Endometrial microvascular endothelial cells (primary cell): ENCODE data around the gene GALNT7. TPM values are rescaled to one million over a fixed set of nuclear protein-coding genes. Genes with fewer than 3 reads are reported as not detected.
"Not testable (repeated sequence)": the region's sequence is repeated elsewhere in the genome, so short reads cannot be mapped to it uniquely, and the experiment has no call there.

Experiments
- in situ Hi-C: cut with HindIII; loops from 2 replicates; pipeline ENCODE4 v1.10.0; 2017; ENCODE audit warnings: low sequenced_read_pairs, low pct_unique_long_range_greater_than_20kb; ENCODE audit errors: inconsistent ontology term
- total RNA-seq: library from RNA; depleted of rRNA; stranded (reverse); fragments of >200 nt; gene quantifications from one replicate; pipeline ENCODE4 v1.2.3, GENCODE V29; 2015; ENCODE audit errors: inconsistent ontology term

Gene GALNT7
- 38.7 TPM for total RNA-seq

DNA sequence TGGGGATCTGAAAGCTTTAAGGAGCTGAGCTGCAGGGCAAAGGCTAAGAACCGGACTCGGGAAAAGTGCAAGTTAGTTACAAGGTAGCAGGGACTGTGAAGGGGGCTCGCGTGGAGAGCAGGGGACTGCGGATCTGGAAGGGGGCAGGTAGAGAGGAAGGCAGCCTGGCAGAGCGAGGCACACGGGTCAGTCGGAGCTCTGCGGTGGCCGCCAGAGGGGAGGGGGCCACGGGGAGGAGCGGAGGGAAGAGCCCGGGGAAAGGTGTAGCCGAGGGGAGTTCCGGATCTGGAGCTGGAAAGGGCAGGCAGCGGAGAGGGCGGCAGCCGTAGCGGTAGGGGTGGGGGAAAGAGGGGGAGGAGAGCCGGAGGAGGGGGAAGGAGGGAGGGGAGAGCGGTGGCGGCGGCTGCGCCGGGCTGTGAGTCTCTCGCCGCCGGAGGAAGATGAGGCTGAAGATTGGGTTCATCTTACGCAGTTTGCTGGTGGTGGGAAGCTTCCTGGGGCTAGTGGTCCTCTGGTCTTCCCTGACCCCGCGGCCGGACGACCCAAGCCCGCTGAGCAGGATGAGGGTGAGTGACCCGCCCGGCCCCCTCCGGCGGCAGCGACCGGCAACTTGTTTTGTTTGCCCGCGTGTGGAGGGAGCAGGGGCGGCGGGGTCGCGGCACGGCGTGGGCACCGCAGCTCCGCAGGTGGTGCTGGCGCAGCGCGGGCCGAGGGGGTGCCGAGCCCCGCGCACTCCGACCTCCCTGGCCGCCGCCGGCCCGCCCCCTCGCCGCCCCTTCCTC lies at the start of gene GALNT7:
Gene GALNT7 (plus strand): TSS at position 416 of the 782 bp plus-strand sequence. CDS start 25 bp downstream, at position 441.
- in situ Hi-C loops = no loop called here

DNA sequence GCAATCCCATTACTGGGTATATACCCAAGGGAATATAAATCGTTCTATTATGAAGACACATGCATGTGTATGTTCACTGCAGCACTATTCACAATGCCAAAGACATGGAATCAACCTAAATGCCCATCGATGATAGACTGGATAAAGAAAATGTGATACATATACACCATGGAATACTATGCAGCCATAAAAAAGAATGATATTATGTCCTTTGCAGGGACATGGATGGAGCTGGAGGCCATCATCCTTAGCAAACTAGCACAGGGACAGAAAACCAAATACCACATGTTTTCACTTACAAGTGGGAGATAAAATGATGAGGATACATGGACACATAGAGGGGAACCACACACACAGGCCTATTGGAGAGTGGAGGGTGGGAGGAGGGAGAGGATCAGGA lies 49.8 kb upstream of the GALNT7 start:
- in situ Hi-C loops = not testable (repeated sequence)

DNA sequence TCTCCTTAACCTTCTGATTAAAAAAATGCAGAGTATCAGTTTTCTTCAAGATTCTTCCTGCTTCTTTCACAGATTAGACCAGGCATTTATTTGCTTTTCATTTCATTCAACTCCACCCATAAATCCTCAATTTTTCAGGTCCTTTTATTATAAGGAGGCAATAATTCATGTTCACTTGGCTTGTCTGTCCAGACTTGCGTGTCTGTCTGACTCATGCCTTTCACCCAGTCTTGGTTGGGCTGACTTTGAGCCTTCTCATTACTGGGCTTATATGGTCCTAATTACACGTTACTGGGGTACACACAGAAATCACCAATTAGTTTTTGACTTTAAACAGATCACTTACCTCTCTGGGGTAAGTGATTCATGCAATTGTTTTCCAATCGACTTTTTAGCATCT lies 48.8 kb upstream of the GALNT7 start:
- in situ Hi-C loops = no loop called here

- in situ Hi-C loops = no loop called here
Observed at GRCh38 chr4:173121076-173121561, 47.5 kb upstream of the GALNT7 start.

DNA sequence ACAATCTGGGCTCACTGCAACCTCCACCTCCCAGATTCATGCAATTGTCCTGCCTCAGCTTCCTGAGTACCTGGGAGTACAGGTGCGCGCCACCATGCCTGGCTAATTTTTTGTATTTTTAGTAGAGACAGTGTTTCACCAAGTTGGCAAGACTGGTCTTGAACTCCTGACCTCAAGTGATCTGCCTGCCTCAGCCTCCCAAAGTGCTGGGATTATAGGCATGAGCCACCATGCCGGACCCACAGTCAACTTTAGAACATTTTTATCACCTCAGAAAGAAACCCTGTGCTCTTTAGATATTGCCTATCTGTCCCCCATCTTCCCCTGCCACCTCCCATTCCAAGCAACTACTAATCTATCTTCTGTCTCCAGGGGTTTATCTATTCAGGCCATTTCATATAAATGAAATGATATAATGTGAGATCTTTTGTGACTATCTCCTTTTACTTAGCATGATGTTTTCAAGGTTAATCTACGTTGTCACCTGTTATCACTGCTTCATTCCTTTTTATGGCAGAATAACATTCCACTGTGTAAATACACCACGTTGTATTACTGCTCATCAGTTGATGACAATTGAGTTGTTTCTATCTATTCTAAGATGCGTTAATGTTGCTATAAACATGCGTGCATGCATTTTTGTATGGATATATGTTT lies 44.3 kb upstream of the GALNT7 start:
- in situ Hi-C loops = no loop called here

DNA sequence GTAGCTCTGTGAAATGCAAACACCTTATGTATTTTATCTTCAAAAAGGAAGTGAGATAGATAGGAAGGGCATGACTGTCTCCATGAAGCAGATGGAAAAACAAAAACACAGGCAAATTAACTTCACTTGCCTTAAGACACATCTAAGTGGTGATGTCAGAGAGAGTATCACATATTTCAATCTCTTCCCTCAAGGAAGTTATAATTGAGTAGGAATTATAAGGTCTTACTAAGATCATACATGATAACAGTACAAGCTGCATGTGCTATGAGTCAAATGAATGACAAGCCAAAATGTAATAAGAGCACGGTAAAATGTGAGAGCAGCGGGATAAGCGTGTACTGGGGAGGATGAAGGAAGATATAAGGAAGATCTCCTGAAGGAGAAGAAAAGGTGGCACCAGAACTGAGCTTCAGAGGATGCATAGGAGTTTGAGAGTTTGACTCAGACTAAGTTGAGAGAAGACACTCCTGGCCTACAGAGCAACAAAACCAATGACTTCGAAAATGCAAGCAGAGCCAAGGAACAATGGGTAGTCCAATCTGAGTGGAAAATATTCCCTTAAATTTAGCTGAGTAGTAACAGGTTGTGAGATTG lies 43.3 kb upstream of the GALNT7 start:
- in situ Hi-C loops = no loop called here

GRCh38 chr4:173128199-173128890 lies 40.3 kb upstream of the GALNT7 start:
- in situ Hi-C loops = no loop called here

DNA sequence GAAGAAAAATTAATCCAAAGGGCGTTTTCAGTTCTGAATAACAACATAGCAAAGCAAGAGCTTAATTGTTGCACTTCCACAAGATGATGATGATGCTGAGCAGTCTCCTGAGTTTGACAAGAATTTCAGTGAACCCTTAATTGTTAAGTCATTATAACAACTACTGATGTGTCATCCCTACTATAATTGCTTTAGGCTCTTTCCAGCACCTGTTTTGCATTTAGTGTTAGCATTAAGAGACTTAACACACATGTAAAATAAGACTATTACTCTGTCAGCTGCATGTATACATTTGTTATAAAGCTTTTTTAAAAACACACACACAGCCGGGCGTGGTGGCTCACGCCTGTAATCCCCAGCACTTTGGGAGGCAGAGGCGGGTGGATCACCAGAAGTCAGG lies 37.9 kb upstream of the GALNT7 start:
- in situ Hi-C loops = no loop called here

- in situ Hi-C loops = no loop called here
Observed at GRCh38 chr4:173134426-173134825, 34.2 kb upstream of the GALNT7 start.

DNA sequence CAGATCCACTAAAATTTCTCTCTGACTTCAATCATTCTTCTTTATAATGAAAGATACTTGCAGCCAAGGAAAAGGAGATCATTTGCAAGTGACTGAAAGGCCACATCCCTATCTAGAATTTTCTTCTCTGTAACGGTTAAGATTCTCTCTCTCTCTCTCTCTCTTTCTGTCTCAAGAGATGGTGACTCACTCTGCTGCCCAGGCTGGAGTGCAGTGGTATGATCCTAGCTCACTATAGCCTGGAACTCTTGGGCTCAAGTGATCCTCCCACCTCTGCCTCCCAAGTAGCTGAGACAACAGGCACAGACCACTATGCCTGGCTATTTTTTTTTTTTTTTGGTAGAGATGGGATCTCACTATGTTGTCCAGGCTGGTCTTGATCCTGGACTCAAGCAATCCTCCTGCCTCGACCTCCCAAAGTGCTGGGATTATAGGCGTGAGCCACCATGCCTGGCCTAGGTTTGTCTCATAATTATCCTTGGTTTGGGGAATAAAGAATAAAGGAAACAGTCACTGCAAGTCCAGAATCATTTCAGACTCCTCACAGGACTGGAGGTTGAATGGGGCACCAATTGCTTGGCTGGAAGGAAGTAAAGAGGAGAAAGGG lies 33.3 kb upstream of the GALNT7 start:
- in situ Hi-C loops = no loop called here

GRCh38 chr4:173138624-173139023 lies 30.0 kb upstream of the GALNT7 start:
- in situ Hi-C loops = no loop called here

- in situ Hi-C loops = no loop called here
Observed at GRCh38 chr4:173139561-173139960, 29.1 kb upstream of the GALNT7 start.

- in situ Hi-C loops = no loop called here
Observed at GRCh38 chr4:173145131-173145530, 23.5 kb upstream of the GALNT7 start.

GRCh38 chr4:173146456-173146855 lies 22.2 kb upstream of the GALNT7 start:
- in situ Hi-C loops = no loop called here

DNA sequence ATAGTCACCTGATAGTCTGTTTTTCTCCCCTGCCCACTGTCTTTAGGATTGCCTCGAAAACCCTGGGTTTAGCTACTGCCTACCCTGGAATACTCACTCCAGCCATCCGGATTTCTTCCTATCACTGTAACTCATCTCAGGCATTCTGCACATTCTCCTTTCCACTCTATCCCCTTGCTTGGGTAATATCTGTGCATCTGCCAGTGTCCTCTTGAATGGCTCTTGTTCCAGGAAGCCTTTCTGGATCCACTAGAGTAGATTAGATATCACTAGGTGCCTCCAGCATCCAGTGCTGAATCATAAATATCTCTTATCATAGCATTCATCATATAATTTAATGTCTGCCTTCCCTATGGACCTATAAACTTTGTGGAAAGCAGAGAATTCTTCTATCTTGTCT lies 17.1 kb upstream of the GALNT7 start:
- in situ Hi-C loops = no loop called here

DNA sequence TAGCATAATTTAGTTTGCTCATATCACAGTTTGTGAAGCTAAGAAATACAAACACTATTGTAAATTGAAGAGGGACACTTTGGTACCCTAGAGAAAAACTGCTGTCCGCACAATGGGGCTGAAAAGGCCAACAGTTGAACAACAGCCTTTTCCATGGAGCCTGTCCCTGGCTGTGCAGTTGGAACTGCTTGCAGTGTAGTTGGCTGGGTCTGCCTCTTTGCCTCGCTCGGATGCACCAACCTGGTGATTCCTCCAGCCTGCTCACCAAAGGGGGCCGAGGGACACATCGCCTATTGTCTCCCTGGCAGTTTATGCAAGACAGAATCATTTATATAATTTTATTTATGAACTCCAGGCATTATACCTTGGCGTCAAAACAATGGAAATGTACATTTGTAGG lies 16.5 kb upstream of the GALNT7 start:
- in situ Hi-C loops = no loop called here

DNA sequence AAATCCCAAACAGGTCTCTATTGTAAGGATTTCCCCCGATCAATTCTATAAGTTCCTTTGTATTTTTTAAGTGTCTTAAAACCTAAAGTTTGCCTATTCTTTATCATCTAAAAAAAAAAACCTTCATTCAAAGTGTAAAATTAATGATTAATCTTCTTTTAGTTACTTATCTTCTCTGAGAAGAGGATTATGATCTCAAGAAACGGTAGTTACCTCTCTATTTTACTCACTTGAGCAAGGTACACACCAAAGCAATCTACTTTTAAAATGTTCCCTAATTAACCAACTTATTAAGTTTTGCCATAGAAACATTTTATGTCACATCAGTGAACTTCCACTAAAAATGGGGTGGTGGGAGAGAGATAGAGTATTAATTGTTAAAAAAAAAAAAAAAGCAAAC lies 15.2 kb upstream of the GALNT7 start:
- in situ Hi-C loops = no loop called here

DNA sequence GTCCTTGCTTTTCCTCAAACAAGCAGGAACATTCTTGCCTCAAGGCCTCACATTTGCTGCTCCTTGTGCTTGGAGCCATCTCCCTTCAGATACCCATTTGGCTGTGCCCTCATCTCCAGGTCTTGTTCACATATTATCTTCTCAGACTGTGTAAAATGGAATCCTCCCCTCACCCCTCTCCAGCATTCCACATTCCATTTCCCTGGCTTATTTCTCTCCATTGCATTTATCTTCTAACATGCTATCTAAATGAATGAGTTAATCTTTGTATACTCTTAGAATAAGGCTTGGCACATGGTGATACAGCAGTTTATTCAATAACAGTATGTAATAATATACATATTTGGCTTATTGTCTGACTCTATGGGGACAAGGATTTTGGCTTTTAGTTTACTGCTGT lies 8.8 kb upstream of the GALNT7 start:
- in situ Hi-C loops = no loop called here

- in situ Hi-C loops = no loop called here
Observed at GRCh38 chr4:173160871-173161270, 7.7 kb upstream of the GALNT7 start.
